Gastrocnemius medialis (tissue), 4 donors: ENCODE data around the gene AGAP1. TPM values are rescaled to one million over a fixed set of nuclear protein-coding genes. Genes with fewer than 3 reads are reported as not detected.

Source experiments
- ATAC-seq, 2 donors: fragments of 150-250 bp; one replicate each; pipeline ENCODE4 v1.9.1; 2016
- DNase-seq, 2 donors: peaks; one replicate each; pipeline ENCODE4 v3.0.0-alpha.2; 2019
- H3K27ac ChIP-seq, 4 donors: fragments of 200-600 bp; sonication (generic); 1 replicate in 1 of 4; 2 replicates in 3 of 4; pipeline ENCODE4 v1.5.1; 2016 to 2018; ENCODE audit warnings: mild to moderate bottlenecking in 2 of 4, moderate library complexity in 1 of 4
- H3K27me3 ChIP-seq, 3 donors: fragments of 200-600 bp; sonication (generic) in 2 of 3; 1 replicate in 1 of 3; 2 replicates in 2 of 3; pipeline versions ENCODE4 v1.5.1 to v1.6.0; 2016 to 2019; ENCODE audit warnings: mild to moderate bottlenecking in 1 of 3, moderate library complexity in 1 of 3
- H3K36me3 ChIP-seq, 2 donors: fragments of 200-600 bp; sonication (generic) in 1 of 2; one replicate each; pipeline ENCODE4 v1.5.1; 2017 to 2018
- H3K4me1 ChIP-seq, 2 donors: fragments of 200-600 bp; sonication (generic) in 1 of 2; one replicate each; pipeline ENCODE4 v1.5.1; 2016 to 2017; ENCODE audit warnings: mild to moderate bottlenecking in 2 of 2
- H3K4me3 ChIP-seq, 4 donors: fragments of 200-600 bp; sonication (generic) in 3 of 4; 1 replicate in 1 of 4; 2 replicates in 3 of 4; pipeline ENCODE4 v1.5.1; 2016 to 2019; ENCODE audit warnings: mild to moderate bottlenecking in 2 of 4
- H3K9me3 ChIP-seq, 3 donors: fragments of 200-600 bp; sonication (generic) in 2 of 3; 1 replicate in 1 of 3; 2 replicates in 2 of 3; pipeline ENCODE4 v1.5.1; 2016 to 2019
- POLR2A ChIP-seq, 2 donors: fragments of 450-650 bp; IDR thresholded peaks; one replicate each; pipeline ENCODE4 v1.6.1; 2017; ENCODE audit warnings: antibody characterized with exemption in 2 of 2, mild to moderate bottlenecking in 2 of 2, moderate library complexity in 2 of 2
- in situ Hi-C, 4 donors: fragments of 200-750 bp; cut with MboI; loops; one replicate each; pipeline versions ENCODE4 v1.15.0 to v1.8.0; 2017; ENCODE audit warnings: low sequenced_read_pairs in 4 of 4
- intact Hi-C: fragments of 100-400 bp; cut with DNase I; formaldehyde crosslinking; loops from one replicate; pipeline ENCODE4 v1.15.1; 2023; ENCODE audit warnings: low total_unique reads
- total RNA-seq, 4 donors: library from RNA; depleted of rRNA; stranded (reverse); fragments of >200 nt; gene quantifications; one replicate each; pipeline versions ENCODE4 v1.1.0 to v1.2.3, GENCODE V29; 2016
- TF ChIP-seq, protein P1 (sequence below), 5 experiments: fragments of 450-650 bp in 3 of 5; fragments of 200-600 bp in 2 of 5; sonication (generic) in 2 of 5; IDR thresholded peaks in 4 of 5; conservative IDR thresholded peaks in 1 of 5; 1 replicate in 4 of 5; 2 replicates in 1 of 5; pipeline ENCODE4 v1.5.1; 2016 to 2019; ENCODE audit warnings: antibody characterized with exemption in 5 of 5, mild to moderate bottlenecking in 3 of 5, moderate library complexity in 3 of 5

Gene AGAP1
- total RNA-seq, 4 donors from 2014 or later = 8.5 to 26.8 (median 14.4) TPM

DNA sequence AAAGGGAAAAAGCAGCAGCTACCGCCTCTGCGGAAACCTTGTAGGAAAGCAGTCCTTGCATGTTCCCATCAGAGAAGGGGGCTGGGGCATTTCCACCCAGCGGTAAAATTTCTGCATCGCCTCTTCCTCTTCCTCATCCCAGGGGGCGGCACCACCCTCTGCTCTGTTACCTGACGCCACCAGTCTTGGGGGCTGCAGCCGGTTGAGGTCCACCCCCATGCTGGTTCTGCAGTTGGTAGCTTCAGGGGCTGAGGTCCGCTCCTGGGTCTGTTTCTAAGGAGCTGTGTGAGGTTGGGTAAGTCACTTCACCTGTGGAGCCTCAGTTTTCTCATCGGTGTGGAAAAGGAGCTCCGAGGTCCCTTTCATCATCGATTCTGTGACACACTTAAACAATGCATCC lies 14.2 kb upstream of the AGAP1 start:
- in situ Hi-C loops (no loop called here), intact Hi-C loops (no loop called here)
- TF ChIP-seq POLR2A (IDR thresholded peaks at IDR 0.05) = no peak
- TF ChIP-seq, protein P1, sequence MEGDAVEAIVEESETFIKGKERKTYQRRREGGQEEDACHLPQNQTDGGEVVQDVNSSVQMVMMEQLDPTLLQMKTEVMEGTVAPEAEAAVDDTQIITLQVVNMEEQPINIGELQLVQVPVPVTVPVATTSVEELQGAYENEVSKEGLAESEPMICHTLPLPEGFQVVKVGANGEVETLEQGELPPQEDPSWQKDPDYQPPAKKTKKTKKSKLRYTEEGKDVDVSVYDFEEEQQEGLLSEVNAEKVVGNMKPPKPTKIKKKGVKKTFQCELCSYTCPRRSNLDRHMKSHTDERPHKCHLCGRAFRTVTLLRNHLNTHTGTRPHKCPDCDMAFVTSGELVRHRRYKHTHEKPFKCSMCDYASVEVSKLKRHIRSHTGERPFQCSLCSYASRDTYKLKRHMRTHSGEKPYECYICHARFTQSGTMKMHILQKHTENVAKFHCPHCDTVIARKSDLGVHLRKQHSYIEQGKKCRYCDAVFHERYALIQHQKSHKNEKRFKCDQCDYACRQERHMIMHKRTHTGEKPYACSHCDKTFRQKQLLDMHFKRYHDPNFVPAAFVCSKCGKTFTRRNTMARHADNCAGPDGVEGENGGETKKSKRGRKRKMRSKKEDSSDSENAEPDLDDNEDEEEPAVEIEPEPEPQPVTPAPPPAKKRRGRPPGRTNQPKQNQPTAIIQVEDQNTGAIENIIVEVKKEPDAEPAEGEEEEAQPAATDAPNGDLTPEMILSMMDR (IDR thresholded peaks at IDR 0.05 in 4 of 5, conservative IDR thresholded peaks at IDR 0.05 in 1 of 5) = no peak
- H3K4me3 ChIP-seq = no peak overlapping the region
- no peaks in the 10 kb centered on the region for H3K4me1 ChIP-seq
- no peak for DNase-seq
- no peak for ATAC-seq
- H3K9me3 ChIP-seq = peaks cover 0 to 4% (median 0%) of the 10 kb centered on the region in 3 donors
- H3K36me3 ChIP-seq = no peaks in the 10 kb centered on the region
- no peak overlapping the region for H3K27ac ChIP-seq
- H3K27me3 ChIP-seq = no peaks in the 10 kb centered on the region

DNA sequence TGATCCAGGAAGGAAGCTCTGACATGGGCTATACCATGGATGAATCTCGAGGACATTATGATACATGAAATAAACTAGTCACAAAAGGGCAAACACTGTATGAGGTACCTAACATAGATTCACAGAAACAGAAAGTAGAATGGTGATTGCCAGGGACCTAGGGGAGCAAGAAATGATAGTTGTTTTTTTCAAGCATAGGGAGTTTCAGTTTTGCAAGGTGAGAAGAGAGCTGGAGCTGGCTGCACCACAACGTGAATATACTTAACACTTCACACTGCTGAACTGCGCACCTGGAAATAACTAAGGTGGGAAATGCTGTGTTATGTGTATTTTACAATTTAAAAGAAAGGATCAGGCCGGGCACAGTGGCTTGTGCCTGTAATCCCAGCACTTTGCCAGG lies 13.2 kb upstream of the AGAP1 start:
- Histone ChIP-seq H3K27me3 (no peaks in the 10 kb centered on the region), H3K4me3 (no peak overlapping the region), H3K36me3 (no peaks in the 10 kb centered on the region), H3K9me3 (peaks cover 0 to under 1% (median 0%) of the 10 kb centered on the region in 3 donors), H3K4me1 (no peaks in the 10 kb centered on the region), H3K27ac (no peak overlapping the region)
- ATAC-seq (no peak), DNase-seq (no peak)
- in situ Hi-C loops = no loop called here
- intact Hi-C loops = no loop called here
- TF ChIP-seq POLR2A (IDR thresholded peaks at IDR 0.05) = no peak
- TF ChIP-seq, protein P1 (IDR thresholded peaks at IDR 0.05 in 4 of 5, conservative IDR thresholded peaks at IDR 0.05 in 1 of 5) = no peak

DNA sequence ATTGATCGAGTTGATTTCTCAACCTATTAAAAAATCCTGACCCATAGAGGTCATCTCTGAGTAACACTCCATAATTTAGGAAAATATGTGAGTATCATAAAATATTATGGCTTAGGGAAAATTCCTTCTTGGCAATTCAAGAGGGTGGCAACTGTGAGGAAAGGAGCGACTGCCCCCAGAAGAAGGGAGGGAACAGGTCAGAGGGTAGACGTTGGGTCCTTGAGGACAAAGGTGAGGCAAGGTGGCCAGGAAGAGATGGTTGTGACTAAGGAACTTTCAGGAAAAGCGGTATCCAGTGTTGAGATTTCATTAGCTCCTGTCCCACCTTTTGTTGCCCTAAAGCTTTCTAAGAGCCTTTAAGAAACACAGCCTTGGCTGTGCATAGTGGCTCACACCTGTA lies 10.5 kb upstream of the AGAP1 start:
- TF ChIP-seq POLR2A (IDR thresholded peaks at IDR 0.05) = no peak
- TF ChIP-seq, protein P1 (IDR thresholded peaks at IDR 0.05 in 4 of 5, conservative IDR thresholded peaks at IDR 0.05 in 1 of 5) = no peak
- in situ Hi-C loops (no loop called here), intact Hi-C loops (no loop called here)
- H3K27ac ChIP-seq = no peak overlapping the region
- H3K4me3 ChIP-seq = no peak overlapping the region
- no peak for DNase-seq
- H3K9me3 ChIP-seq = no peaks in the 10 kb centered on the region
- no peaks in the 10 kb centered on the region for H3K36me3 ChIP-seq
- no peak for ATAC-seq
- no peaks in the 10 kb centered on the region for H3K4me1 ChIP-seq
- H3K27me3 ChIP-seq = no peaks in the 10 kb centered on the region

DNA sequence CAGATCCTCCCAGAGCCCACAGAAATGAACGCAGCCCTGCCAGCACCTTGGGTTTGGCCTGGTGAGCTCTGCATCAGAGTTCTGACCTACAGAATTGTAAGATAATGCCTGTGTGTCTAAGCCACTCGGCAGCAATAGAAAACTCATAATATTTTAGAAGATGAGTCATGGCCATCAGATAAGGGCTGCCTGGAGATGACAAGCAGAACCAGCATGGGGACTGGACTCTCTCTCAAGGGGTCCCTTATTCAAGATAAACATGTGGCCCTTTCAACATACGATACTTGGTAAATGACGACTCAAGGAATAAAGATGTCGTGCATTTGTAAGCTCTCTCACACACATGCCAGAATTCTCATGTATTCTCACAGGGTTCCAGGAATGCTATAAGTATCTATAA lies 8.5 kb upstream of the AGAP1 start:
- TF ChIP-seq, protein P1 (IDR thresholded peaks at IDR 0.05 in 4 of 5, conservative IDR thresholded peaks at IDR 0.05 in 1 of 5) = no peak
- no peak for TF ChIP-seq POLR2A (IDR thresholded peaks at IDR 0.05)
- H3K36me3 ChIP-seq = no peaks in the 10 kb centered on the region
- H3K4me1 ChIP-seq = no peaks in the 10 kb centered on the region
- no peaks in the 10 kb centered on the region for H3K27me3 ChIP-seq
- H3K27ac ChIP-seq = no peak overlapping the region
- H3K4me3 ChIP-seq = no peak overlapping the region
- intact Hi-C loops = no loop called here
- DNase-seq (no peak), ATAC-seq (no peak)
- no peaks in the 10 kb centered on the region for H3K9me3 ChIP-seq
- in situ Hi-C loops = no loop called here

DNA sequence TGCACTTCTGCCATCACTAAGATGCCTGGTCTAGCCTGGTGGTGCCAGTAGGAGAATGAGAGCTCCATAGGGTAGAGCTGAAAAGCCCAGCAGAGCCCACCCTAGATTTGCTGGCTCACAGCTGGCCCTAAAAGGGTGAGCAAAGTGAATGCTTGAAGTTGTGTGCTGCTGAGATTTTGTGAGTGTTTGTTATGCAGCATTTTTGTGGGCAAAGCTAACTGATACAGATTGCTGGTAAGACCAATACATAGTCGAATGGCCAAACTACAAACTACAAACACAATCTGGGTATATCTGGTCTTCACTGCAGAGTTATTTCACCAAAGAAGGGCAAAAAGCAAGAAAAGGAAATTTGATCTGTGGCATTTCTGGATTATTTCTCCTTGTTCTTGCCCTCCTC lies 7.1 kb upstream of the AGAP1 start:
- H3K4me3 ChIP-seq = no peak overlapping the region
- no peak overlapping the region for H3K27ac ChIP-seq
- no peaks in the 10 kb centered on the region for H3K4me1 ChIP-seq
- TF ChIP-seq, protein P1 (IDR thresholded peaks at IDR 0.05 in 4 of 5, conservative IDR thresholded peaks at IDR 0.05 in 1 of 5) = no peak
- TF ChIP-seq POLR2A (IDR thresholded peaks at IDR 0.05) = no peak
- in situ Hi-C loops = no loop called here
- intact Hi-C loops = no loop called here
- H3K36me3 ChIP-seq = no peaks in the 10 kb centered on the region
- DNase-seq (no peak), ATAC-seq (no peak)
- H3K27me3 ChIP-seq = no peaks in the 10 kb centered on the region
- H3K9me3 ChIP-seq = no peaks in the 10 kb centered on the region
